AG04450 (cell line): Measurements from ENCODE around the gene SLC22A7. TPM values are rescaled to one million over a fixed set of nuclear protein-coding genes. Genes with fewer than 3 reads are reported as not detected.

Source experiments
- CTCF ChIA-PET: fragments of 300-600, 350-600 bp; formaldehyde crosslinking; extraction: SDS; loops from one replicate; lab custom pipeline; 2022; ENCODE audit warnings: antibody characterized with exemption, inconsistent platforms; lab: Charles Lee
- POLR2A ChIA-PET: fragments of 350-600 bp; formaldehyde crosslinking; extraction: SDS; loops from one replicate; lab custom pipeline; 2021; ENCODE audit warnings: antibody characterized with exemption, inconsistent platforms; lab: Yijun Ruan, JAX
- DNase-seq: peaks from one replicate; pipeline ENCODE4 v3.0.0-alpha.2; 2011; ENCODE audit warnings: low read depth, low spot score
- H3K27ac ChIP-seq: one replicate; pipeline ENCODE4 v1.5.1; 2012; ENCODE audit warnings: low read depth, low read length, control low read depth
- H3K27me3 ChIP-seq: one replicate; pipeline ENCODE4 v1.6.0; 2012; ENCODE audit warnings: low read length; ENCODE audit not compliant: control insufficient read depth, insufficient read depth
- H3K4me3 ChIP-seq: 2 replicates; pipeline ENCODE4 v1.5.1; 2011; ENCODE audit warnings: mild to moderate bottlenecking, low read depth, low read length, control low read depth
- H3K9me3 ChIP-seq: 2 replicates; pipeline ENCODE4 v1.5.1; 2012; ENCODE audit warnings: low read length; ENCODE audit not compliant: control insufficient read depth, insufficient read depth
- CTCF ChIP-seq: IDR thresholded peaks from 2 replicates; pipeline ENCODE4 v1.5.1; 2011; ENCODE audit warnings: low read depth, low read length, control low read depth, inconsistent platforms
- polyA plus RNA-seq: library from polyadenylated mRNA; depleted of rRNA; stranded (reverse); fragments of >200 nt; gene quantifications from 2 replicates; pipeline ENCODE4 v1.2.3, GENCODE V29; 2011

The SLC22A7 gene
- polyA plus RNA-seq, 1 experiment, result not detected

- DNase-seq, result no peak
- TF ChIP-seq CTCF, result no peak
- Histone ChIP-seq H3K27me3 (peaks cover 48% of the 10 kb centered on the region), H3K4me3 (no peak overlapping the region), H3K27ac (no peak overlapping the region), H3K9me3 (no peaks in the 10 kb centered on the region; the same call in 1 of the 2 replicates)
- ChIA-PET POLR2A (no interaction called here), CTCF (no interaction called here)
Measured at GRCh38 chr6:43311666-43312065, 13.6 kb downstream of the SLC22A7 start.

- TF ChIP-seq CTCF, result no peak
- ChIA-PET CTCF (no interaction called here), POLR2A (no interaction called here)
- H3K9me3 ChIP-seq, result no peaks in the 10 kb centered on the region
- no peak overlapping the region for H3K27ac ChIP-seq
- DNase-seq, result no peak
- no peak overlapping the region for H3K4me3 ChIP-seq
- peaks cover 34% of the 10 kb centered on the region for H3K27me3 ChIP-seq
Measured at GRCh38 chr6:43313813-43314212, 15.8 kb downstream of the SLC22A7 start.

GRCh38 chr6:43318011-43318410, 20.0 kb downstream of the SLC22A7 start:
- Histone ChIP-seq H3K4me3 (no peak overlapping the region), H3K27ac (no peak overlapping the region), H3K27me3 (peaks cover 22% of the 10 kb centered on the region), H3K9me3 (no peaks in the 10 kb centered on the region)
- ChIA-PET CTCF (no interaction called here), POLR2A (no interaction called here)
- no peak for TF ChIP-seq CTCF
- no peak for DNase-seq

GRCh38 chr6:43325876-43326275, 27.8 kb downstream of the SLC22A7 start:
- no peak for TF ChIP-seq CTCF
- Histone ChIP-seq H3K9me3 (no peaks in the 10 kb centered on the region), H3K27ac (no peak overlapping the region), H3K27me3 (no peaks in the 10 kb centered on the region), H3K4me3 (no peak overlapping the region)
- ChIA-PET CTCF (interaction anchor here (1.0 kb wide), 1 partner anchor 62 kb away, joined by 3 read pairs; no protein-coding TSS in a partner anchor), POLR2A (no interaction called here)
- no peak for DNase-seq

- TF ChIP-seq CTCF, result no peak
- CTCF ChIA-PET, result no interaction called here
- no peak for DNase-seq
- Histone ChIP-seq H3K9me3 (no peaks in the 10 kb centered on the region), H3K27me3 (no peaks in the 10 kb centered on the region), H3K4me3 (no peak overlapping the region), H3K27ac (no peak overlapping the region)
- POLR2A ChIA-PET, result no interaction called here
Measured at GRCh38 chr6:43328528-43328927, 30.5 kb downstream of the SLC22A7 start.
